CD4-positive, CD25-positive, alpha-beta regulatory T cell (primary cell): Measurements from ENCODE around the gene GBF1. TPM values are rescaled to one million over a fixed set of nuclear protein-coding genes. Genes with fewer than 3 reads are reported as not detected.

Source experiments
- ATAC-seq, 2 donors: fragments of 150-1000 bp; cut with Tn5 transposase; one replicate each; pipeline ENCODE4 v1.10.0; 2021; ENCODE audit warnings: low read depth in 2 of 2, moderate number of reproducible peaks in 2 of 2, moderate library complexity in 1 of 2
- DNase-seq, 3 donors: peaks; one replicate each; pipeline versions ENCODE4 v3.0.0 to v3.0.0-alpha.2; 2012 to 2022; ENCODE audit warnings: mixed read lengths in 1 of 3
- H3K27ac ChIP-seq: one replicate; pipeline ENCODE4 v1.7.0; 2013; ENCODE audit warnings: mild to moderate bottlenecking, low read length; ENCODE audit not compliant: insufficient read depth, poor library complexity, severe bottlenecking
- H3K27me3 ChIP-seq: one replicate; pipeline ENCODE4 v1.7.0; 2013; ENCODE audit warnings: low read length; ENCODE audit not compliant: control insufficient read depth, insufficient read depth
- H3K36me3 ChIP-seq: one replicate; pipeline ENCODE4 v1.7.0; 2013; ENCODE audit warnings: mild to moderate bottlenecking, low read length, moderate library complexity; ENCODE audit not compliant: control insufficient read depth, insufficient read depth
- H3K4me1 ChIP-seq: 2 replicates; pipeline ENCODE4 v1.7.0; 2013; ENCODE audit warnings: mild to moderate bottlenecking, low read length; ENCODE audit not compliant: insufficient read depth, control insufficient read depth, poor library complexity, severe bottlenecking
- H3K4me3 ChIP-seq: one replicate; pipeline ENCODE4 v1.7.0; 2013; ENCODE audit warnings: low read depth, mild to moderate bottlenecking, low read length, moderate library complexity
- H3K9me3 ChIP-seq, 2 experiments: 1 replicate in 1 of 2; 2 replicates in 1 of 2; pipeline ENCODE4 v1.7.0; 2013; ENCODE audit warnings: low read length in 2 of 2, mild to moderate bottlenecking in 1 of 2, moderate library complexity in 1 of 2; ENCODE audit not compliant: control insufficient read depth in 2 of 2
- H3K27ac Mint-ChIP-seq, 3 donors: one replicate each; pipeline ENCODE4 v1.8.0; 2020 to 2022; ENCODE audit warnings: mild to moderate bottlenecking in 3 of 3, mixed read lengths in 3 of 3, moderate library complexity in 2 of 3
- H3K27me3 Mint-ChIP-seq: one replicate; pipeline ENCODE4 v1.8.0; 2022; ENCODE audit warnings: mild to moderate bottlenecking, mixed read lengths
- H3K36me3 Mint-ChIP-seq: one replicate; pipeline ENCODE4 v1.8.0; 2020; ENCODE audit warnings: mixed read lengths
- H3K4me1 Mint-ChIP-seq, 4 donors: one replicate each; pipeline ENCODE4 v1.8.0; 2020 to 2022; ENCODE audit warnings: mixed read lengths in 4 of 4, mild to moderate bottlenecking in 1 of 4
- H3K4me3 Mint-ChIP-seq, 4 donors: one replicate each; pipeline ENCODE4 v1.8.0; 2020 to 2022; ENCODE audit warnings: mild to moderate bottlenecking in 4 of 4, mixed read lengths in 4 of 4, moderate library complexity in 3 of 4
- H3K9me3 Mint-ChIP-seq, 7 donors: one replicate each; pipeline ENCODE4 v1.8.0; 2020 to 2022; ENCODE audit warnings: mixed read lengths in 7 of 7, mild to moderate bottlenecking in 3 of 7, moderate library complexity in 2 of 7
- polyA plus RNA-seq, 4 donors: library from polyadenylated mRNA; unstranded; fragments of 300-500 nt; fragmentation: Illumina TruSeq; gene quantifications; one replicate each; pipeline ENCODE4 v1.2.3, GENCODE V29; 2021
- total RNA-seq: library from RNA; stranded (reverse); gene quantifications from one replicate; pipeline ENCODE4 v1.2.3, GENCODE V29; 2022

GBF1 gene
- total and polyA plus RNA-seq, 5 donors from 2014 or later: 8.8 to 45.6 (median 10.0) TPM

- Histone ChIP-seq H3K27ac (no peak overlapping the region), H3K9me3 (no peaks in the 10 kb centered on the region), H3K36me3 (no peaks in the 10 kb centered on the region), H3K4me3 (no peak overlapping the region), H3K4me1 (no peaks in the 10 kb centered on the region), H3K27me3 (no peaks in the 10 kb centered on the region)
- Mint-ChIP-seq H3K27ac (peak overlapping the region in 2 of 3 donors; percentile 43 to 48), H3K9me3 (no peaks in the 10 kb centered on the region), H3K4me1 (peaks cover 11 to 44% (median 23%) of the 10 kb centered on the region in 4 donors), H3K36me3 (peaks cover 7% of the 10 kb centered on the region), H3K4me3 (no peak overlapping the region), H3K27me3 (no peaks in the 10 kb centered on the region)
- no peak for ATAC-seq
- DNase-seq: no peak
Measured at GRCh38 chr10:102316421-102316820, 71.1 kb downstream of the GBF1 start.

- Mint-ChIP-seq H3K4me3 (no peak overlapping the region), H3K36me3 (peaks cover 8% of the 10 kb centered on the region), H3K27ac (no peak overlapping the region), H3K9me3 (no peaks in the 10 kb centered on the region), H3K27me3 (no peaks in the 10 kb centered on the region), H3K4me1 (peaks cover 20 to 44% (median 32%) of the 10 kb centered on the region in 4 donors)
- ATAC-seq (peak; percentile 58 to 61), DNase-seq (peak in 2 of 3 donors; percentile 11 to 61)
- H3K4me1 ChIP-seq: peaks cover 7% of the 10 kb centered on the region
- H3K27me3 ChIP-seq: no peaks in the 10 kb centered on the region
- no peak overlapping the region for H3K27ac ChIP-seq
- H3K4me3 ChIP-seq: no peak overlapping the region
- no peaks in the 10 kb centered on the region for H3K9me3 ChIP-seq
- H3K36me3 ChIP-seq: no peaks in the 10 kb centered on the region
Measured at GRCh38 chr10:102322914-102323313, 77.6 kb downstream of the GBF1 start.

GRCh38 chr10:102324061-102324460 is 78.7 kb downstream of the GBF1 start:
- peaks cover 8% of the 10 kb centered on the region for H3K36me3 Mint-ChIP-seq
- H3K4me1 Mint-ChIP-seq: peaks cover 25 to 52% (median 37%) of the 10 kb centered on the region in 4 donors
- H3K4me3 Mint-ChIP-seq: no peak overlapping the region

GRCh38 chr10:102326031-102326430 is 80.7 kb downstream of the GBF1 start:
- no peaks in the 10 kb centered on the region for H3K36me3 ChIP-seq
- no peak for ATAC-seq
- no peak overlapping the region for H3K27ac ChIP-seq

More at GRCh38 chr10:102324061-102324460, 78.7 kb downstream of the GBF1 start:
- no peak overlapping the region for H3K4me3 ChIP-seq
- Mint-ChIP-seq H3K27ac (no peak overlapping the region), H3K27me3 (no peaks in the 10 kb centered on the region), H3K9me3 (no peaks in the 10 kb centered on the region)
- peaks cover 7% of the 10 kb centered on the region for H3K4me1 ChIP-seq
- no peak for DNase-seq
- H3K27me3 ChIP-seq: no peaks in the 10 kb centered on the region
- no peak overlapping the region for H3K27ac ChIP-seq
- H3K36me3 ChIP-seq: no peaks in the 10 kb centered on the region
- ATAC-seq: no peak
- no peaks in the 10 kb centered on the region for H3K9me3 ChIP-seq

GRCh38 chr10:102327002-102327401 is 81.7 kb downstream of the GBF1 start:
- H3K4me3 Mint-ChIP-seq: no peak overlapping the region
- Histone ChIP-seq H3K4me3 (no peak overlapping the region), H3K9me3 (no peaks in the 10 kb centered on the region), H3K27ac (no peak overlapping the region), H3K27me3 (no peaks in the 10 kb centered on the region), H3K36me3 (no peaks in the 10 kb centered on the region), H3K4me1 (peaks cover 7% of the 10 kb centered on the region)
- no peak overlapping the region for H3K27ac Mint-ChIP-seq
- H3K27me3 Mint-ChIP-seq: no peaks in the 10 kb centered on the region
- H3K4me1 Mint-ChIP-seq: peaks cover 26 to 50% (median 33%) of the 10 kb centered on the region in 4 donors
- peaks cover 9% of the 10 kb centered on the region for H3K36me3 Mint-ChIP-seq
- DNase-seq (no peak), ATAC-seq (no peak)
- H3K9me3 Mint-ChIP-seq: no peaks in the 10 kb centered on the region

More at GRCh38 chr10:102326031-102326430, 80.7 kb downstream of the GBF1 start:
- peaks cover 7% of the 10 kb centered on the region for H3K4me1 ChIP-seq
- H3K36me3 Mint-ChIP-seq: peaks cover 4% of the 10 kb centered on the region
- no peaks in the 10 kb centered on the region for H3K9me3 Mint-ChIP-seq
- H3K27ac Mint-ChIP-seq: no peak overlapping the region
- H3K4me3 Mint-ChIP-seq: no peak overlapping the region
- DNase-seq: no peak
- no peaks in the 10 kb centered on the region for H3K27me3 ChIP-seq
- peaks cover 28 to 50% (median 31%) of the 10 kb centered on the region in 4 donors for H3K4me1 Mint-ChIP-seq
- H3K4me3 ChIP-seq: no peak overlapping the region
- no peaks in the 10 kb centered on the region for H3K27me3 Mint-ChIP-seq
- H3K9me3 ChIP-seq: no peaks in the 10 kb centered on the region

- Histone ChIP-seq H3K4me3 (no peak overlapping the region), H3K9me3 (no peaks in the 10 kb centered on the region), H3K4me1 (peaks cover 4% of the 10 kb centered on the region), H3K27me3 (no peaks in the 10 kb centered on the region), H3K27ac (no peak overlapping the region), H3K36me3 (peaks cover 6% of the 10 kb centered on the region)
- no peak overlapping the region for H3K27ac Mint-ChIP-seq
- no peak for DNase-seq
- H3K9me3 Mint-ChIP-seq: no peaks in the 10 kb centered on the region
- ATAC-seq: no peak
- H3K4me3 Mint-ChIP-seq: no peak overlapping the region
- no peaks in the 10 kb centered on the region for H3K27me3 Mint-ChIP-seq
- H3K36me3 Mint-ChIP-seq: peaks cover 8% of the 10 kb centered on the region
- H3K4me1 Mint-ChIP-seq: peaks cover 20 to 44% (median 29%) of the 10 kb centered on the region in 4 donors
Measured at GRCh38 chr10:102327641-102328040, 82.3 kb downstream of the GBF1 start.

- Mint-ChIP-seq H3K36me3 (peaks cover 22% of the 10 kb centered on the region), H3K4me3 (no peak overlapping the region), H3K27ac (peak overlapping the region in 1 of 3 donors; percentile 45), H3K9me3 (no peaks in the 10 kb centered on the region), H3K27me3 (no peaks in the 10 kb centered on the region), H3K4me1 (peaks cover 6 to 23% (median 17%) of the 10 kb centered on the region in 4 donors)
- ATAC-seq (no peak), DNase-seq (no peak)
- H3K27me3 ChIP-seq: no peaks in the 10 kb centered on the region
- H3K4me1 ChIP-seq: no peaks in the 10 kb centered on the region
- no peak overlapping the region for H3K4me3 ChIP-seq
- no peaks in the 10 kb centered on the region for H3K9me3 ChIP-seq
- peaks cover 23% of the 10 kb centered on the region for H3K36me3 ChIP-seq
- no peak overlapping the region for H3K27ac ChIP-seq
Measured at GRCh38 chr10:102332772-102333171, 87.4 kb downstream of the GBF1 start.

- H3K9me3 ChIP-seq: no peaks in the 10 kb centered on the region
- no peaks in the 10 kb centered on the region for H3K4me1 ChIP-seq
- no peaks in the 10 kb centered on the region for H3K27me3 ChIP-seq
- peaks cover 4 to 18% (median 12%) of the 10 kb centered on the region in 4 donors for H3K4me1 Mint-ChIP-seq
- ATAC-seq: no peak
- no peak overlapping the region for H3K4me3 Mint-ChIP-seq
- no peak overlapping the region for H3K4me3 ChIP-seq
- H3K27ac ChIP-seq: no peak overlapping the region
- H3K36me3 ChIP-seq: peaks cover 23% of the 10 kb centered on the region
- H3K36me3 Mint-ChIP-seq: peaks cover 22% of the 10 kb centered on the region
- no peak for DNase-seq
- H3K9me3 Mint-ChIP-seq: no peaks in the 10 kb centered on the region
- H3K27ac Mint-ChIP-seq: peak overlapping the region in 1 of 3 donors; percentile 27
- H3K27me3 Mint-ChIP-seq: no peaks in the 10 kb centered on the region
Measured at GRCh38 chr10:102334101-102334500, 88.8 kb downstream of the GBF1 start.
